Peyer's patch (tissue), 4 donors: ENCODE data around the gene SPATA31D1.

Experiments used
- POLR2A ChIP-seq, 2 donors: fragments of 450-650 bp; IDR thresholded peaks; one replicate each; pipeline ENCODE4 v1.5.1; 2017; ENCODE audit warnings: antibody characterized with exemption in 2 of 2, mild to moderate bottlenecking in 2 of 2, moderate library complexity in 2 of 2
- TF ChIP-seq, protein P1 (sequence below), 6 experiments: fragments of 450-650 bp in 4 of 6; fragments of 200-600 bp in 2 of 6; sonication (generic) in 1 of 6; IDR thresholded peaks; one replicate each; pipeline ENCODE4 v1.5.1; 2017 to 2019; ENCODE audit warnings: antibody characterized with exemption in 6 of 6, mild to moderate bottlenecking in 3 of 6, moderate library complexity in 1 of 6

- TF ChIP-seq POLR2A (IDR thresholded peaks at IDR 0.05), result no peak
- TF ChIP-seq, protein P1, sequence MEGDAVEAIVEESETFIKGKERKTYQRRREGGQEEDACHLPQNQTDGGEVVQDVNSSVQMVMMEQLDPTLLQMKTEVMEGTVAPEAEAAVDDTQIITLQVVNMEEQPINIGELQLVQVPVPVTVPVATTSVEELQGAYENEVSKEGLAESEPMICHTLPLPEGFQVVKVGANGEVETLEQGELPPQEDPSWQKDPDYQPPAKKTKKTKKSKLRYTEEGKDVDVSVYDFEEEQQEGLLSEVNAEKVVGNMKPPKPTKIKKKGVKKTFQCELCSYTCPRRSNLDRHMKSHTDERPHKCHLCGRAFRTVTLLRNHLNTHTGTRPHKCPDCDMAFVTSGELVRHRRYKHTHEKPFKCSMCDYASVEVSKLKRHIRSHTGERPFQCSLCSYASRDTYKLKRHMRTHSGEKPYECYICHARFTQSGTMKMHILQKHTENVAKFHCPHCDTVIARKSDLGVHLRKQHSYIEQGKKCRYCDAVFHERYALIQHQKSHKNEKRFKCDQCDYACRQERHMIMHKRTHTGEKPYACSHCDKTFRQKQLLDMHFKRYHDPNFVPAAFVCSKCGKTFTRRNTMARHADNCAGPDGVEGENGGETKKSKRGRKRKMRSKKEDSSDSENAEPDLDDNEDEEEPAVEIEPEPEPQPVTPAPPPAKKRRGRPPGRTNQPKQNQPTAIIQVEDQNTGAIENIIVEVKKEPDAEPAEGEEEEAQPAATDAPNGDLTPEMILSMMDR (IDR thresholded peaks at IDR 0.05), result no peak
Observed at GRCh38 chr9:81971727-81972126, 16.8 kb upstream of the SPATA31D1 start.
